CMK (cell line): ENCODE measurements around the gene PRDM16.

ENCODE experiments used
- DNase-seq: peaks from one replicate; pipeline ENCODE4 v3.0.0-alpha.2; 2010; ENCODE audit warnings: low read depth

PRDM16 gene

DNA sequence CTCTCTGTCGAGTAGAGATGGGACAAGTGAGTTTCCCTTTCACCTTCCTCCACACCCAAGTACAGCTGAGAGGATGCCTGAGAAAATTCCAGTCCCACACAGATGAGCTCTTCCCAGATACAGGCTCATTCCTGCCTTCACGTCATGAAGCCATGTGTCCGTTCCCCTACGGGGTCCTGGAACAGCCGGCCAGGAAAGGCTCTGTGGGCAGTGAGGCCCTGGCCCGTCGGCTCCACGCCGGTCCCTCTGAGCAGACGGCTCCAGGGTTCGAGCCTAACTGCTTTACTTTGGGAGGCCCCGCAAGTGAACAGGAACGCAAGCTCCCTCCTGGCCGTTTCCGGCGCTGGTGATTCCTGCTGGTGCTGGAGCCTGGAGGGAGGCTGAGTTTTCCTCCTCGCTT is 328.3 kb downstream of the PRDM16 start:
- DNase-seq, result no peak

DNA sequence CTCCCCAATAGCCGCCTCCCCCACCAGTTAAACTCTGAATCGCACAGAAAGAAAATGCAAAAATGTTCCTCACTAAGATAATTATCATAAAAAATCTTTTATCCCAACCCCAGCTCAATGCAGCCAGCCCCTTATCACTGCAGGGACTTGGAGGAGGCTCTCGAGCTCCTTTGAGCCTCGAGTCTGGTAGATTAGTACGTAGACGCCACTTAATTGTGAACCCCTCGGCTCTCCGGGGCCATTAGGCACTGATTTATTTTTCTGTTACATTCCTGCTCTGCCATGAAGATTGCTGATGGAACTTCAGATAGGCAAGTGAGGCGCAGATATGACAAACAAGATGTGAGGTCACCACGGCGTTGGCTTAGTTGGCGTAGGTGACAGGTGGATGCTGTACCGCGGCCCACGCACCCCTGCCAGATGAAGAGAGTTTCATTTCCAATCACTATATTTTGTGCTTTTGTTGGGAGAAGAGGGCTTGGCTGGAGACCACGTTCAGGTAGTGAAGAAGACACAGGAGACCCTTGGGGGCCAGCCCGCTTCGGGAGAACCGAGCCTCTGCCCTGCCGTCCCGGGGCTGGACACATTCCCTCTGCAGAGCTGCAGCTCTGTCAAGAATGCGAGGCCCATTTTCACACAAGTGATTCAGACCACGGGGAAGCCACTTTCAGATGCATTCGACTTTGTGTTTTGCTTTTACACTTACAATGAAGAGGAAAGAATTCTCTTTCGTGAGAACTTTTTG is 329.6 kb downstream of the PRDM16 start:
- DNase-seq, result no peak

DNA sequence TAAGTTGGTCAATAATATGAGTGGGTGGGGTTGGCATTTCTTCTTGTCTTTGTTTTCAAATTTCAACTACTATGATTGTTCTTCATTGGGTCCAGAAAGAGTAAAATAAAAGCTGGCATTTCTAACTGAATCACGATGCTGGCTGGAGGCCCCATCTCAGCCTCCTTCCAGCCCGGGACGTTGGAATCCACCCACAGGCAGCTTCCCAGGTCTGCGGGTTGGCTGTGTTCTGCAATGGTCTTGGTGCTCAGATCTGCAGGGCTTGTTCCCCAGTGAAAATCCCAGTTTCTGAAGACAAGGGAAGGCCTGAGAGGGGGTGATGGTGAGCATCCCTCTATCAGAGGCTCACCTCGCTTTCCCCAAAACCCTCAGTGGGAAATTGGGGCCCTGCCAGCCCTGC is 330.7 kb downstream of the PRDM16 start:
- no peak for DNase-seq

DNA sequence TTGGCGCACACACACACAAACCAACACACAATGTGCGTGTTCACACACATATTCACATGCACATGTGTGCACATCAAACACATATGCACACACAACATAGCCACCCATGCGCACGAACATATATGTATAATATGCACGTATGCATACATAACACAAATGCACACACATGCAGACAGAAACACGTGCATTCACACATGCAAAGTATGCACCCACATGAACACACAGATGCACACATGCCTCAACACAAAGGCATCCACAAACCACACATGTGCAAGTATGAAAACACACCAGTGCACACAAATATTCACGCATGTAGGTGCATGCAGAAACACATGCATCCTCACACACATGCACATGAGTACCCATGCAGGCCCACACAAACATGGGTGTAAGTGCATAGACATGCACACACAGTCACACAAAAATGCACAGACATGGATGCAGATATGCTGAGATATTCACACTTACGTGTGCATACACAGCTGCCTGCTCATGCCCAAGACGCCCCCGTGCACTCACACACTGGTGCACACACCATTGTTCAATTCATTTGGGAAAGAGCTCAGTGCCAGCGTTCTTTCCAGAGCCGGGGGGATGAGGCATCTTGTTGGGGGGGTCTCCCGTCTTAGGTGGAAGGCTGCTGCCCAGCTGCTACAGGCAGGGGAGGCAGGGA is 332.7 kb downstream of the PRDM16 start:
- DNase-seq, result no peak

DNA sequence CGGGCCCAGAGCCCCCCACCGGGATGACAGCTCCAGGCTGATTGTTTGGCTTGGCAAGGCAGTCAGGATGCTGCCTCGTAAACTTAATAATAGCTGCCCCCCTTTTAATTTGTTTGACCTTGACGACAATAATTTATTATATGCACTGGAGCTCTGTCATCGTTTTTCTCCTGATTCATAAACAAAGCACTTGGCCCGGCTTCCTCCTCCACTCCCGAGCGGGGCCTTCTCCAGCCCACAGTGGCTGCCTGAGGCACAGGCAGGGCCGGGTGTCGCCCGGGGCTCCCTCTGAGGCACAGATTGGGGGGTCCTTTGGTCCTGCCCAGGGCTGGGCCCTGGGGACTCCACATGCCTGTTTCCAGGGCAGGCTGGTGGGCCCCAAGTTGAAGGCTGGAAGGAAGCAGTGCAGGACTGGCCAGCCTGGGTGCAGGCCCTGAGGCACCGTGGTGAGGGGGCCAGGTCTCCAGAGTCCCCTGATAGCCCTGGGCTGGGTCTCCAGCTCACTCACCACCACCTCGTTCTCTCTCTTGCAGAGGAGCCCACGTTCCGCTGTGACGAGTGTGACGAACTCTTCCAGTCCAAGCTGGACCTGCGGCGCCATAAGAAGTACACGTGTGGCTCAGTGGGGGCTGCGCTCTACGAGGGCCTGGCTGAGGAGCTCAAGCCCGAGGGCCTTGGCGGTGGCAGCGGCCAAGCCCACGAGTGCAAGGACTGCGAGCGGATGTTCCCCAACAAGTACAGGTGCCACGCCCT is 333.4 kb downstream of the PRDM16 start:
- no peak for DNase-seq

DNA sequence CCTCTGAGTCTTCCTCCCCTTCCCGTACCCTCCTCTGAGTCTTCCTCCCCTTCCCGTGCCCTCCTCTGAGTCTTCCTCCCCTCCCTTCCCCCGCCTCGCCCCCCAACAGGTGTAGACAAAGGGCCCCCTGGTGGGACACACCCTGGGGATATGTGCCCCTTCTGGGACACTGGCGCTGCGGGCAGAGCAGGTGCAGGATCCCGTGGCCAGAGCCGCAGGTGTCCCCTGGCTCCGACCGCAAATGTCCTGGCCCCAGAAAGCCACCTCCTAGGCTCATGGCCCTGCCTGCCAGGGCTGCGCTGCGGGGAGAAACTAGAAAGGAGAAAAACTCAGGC is 334.0 kb downstream of the PRDM16 start:
- DNase-seq, result no peak

DNA sequence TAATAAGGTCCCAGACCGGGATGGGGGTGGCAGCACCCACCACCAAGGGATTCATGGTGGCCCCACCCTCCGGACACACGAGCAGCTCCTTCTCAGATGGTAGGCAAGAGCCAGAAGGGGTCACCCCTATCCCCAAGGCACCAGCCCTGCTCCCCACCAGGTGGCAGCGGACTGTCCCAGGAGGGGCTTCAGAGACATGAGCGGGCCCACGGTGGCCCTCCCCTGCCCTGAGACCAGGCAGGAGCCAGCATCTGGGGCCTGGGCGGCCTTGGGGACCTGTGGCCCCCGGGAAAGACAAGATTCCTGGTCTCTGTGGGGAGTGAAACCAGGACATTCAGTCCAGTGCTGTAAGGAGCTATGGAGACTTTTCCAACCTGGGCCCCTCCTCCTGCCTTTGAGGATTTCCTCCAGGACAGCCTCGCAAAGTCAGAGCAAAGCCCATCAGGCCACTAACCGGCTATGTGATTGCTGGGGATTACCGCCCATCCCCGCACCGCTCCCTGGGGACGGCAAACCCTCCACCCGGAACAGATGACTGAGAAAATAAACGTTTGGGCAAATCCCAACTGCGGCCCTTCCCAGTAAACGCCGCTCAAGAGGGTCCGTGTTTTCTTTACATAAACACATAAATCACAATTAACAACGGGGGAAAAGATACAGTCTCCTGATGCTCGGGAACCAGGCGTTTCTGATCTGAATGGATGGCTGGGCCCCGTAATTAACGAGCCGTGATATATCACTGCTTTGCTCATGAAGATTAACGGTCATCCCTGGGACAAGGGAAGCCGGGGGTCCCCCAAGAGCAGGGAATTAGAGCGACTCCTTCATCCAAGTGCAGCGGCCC is 334.6 kb downstream of the PRDM16 start:
- DNase-seq, result no peak

DNA sequence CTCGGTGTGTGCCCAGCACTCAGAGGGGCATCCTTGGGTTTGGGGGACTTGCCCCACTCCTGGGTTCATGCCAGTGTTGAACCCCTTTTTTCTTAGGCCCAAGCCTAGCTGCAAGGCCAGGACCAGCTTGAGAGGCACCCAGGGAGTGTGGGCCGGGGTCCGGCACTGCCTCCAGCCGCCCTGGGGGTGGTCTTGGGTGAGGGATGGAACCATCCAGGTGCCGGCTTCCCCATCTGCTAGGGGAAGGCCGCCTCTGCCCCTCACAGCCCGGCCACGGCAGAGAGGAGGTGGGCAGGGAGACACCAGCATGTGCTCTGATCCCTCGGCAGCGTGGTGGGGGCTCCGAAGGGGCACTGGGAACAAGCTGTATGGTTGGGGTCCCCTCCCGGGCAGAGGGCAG is 335.3 kb downstream of the PRDM16 start:
- no peak for DNase-seq

DNA sequence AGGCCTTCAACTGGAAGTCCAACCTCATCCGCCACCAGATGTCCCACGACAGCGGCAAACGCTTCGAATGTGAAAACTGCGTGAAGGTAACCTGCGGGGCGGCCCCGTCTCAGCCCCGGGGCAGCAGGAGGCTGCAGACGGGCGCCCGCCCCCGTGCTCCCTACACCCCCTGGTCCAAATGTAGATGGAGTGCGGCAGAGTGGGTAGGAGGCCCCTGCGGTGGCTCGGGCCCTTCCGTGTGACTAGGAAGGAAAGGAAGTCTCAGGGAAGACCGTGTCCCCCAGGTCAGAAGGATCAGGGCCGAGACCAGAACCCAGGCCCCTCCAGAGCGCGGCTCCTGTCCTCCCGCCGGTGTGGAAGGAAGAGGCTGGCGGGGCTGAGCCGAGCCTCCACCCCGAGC is 335.8 kb downstream of the PRDM16 start:
- DNase-seq, result no peak

DNA sequence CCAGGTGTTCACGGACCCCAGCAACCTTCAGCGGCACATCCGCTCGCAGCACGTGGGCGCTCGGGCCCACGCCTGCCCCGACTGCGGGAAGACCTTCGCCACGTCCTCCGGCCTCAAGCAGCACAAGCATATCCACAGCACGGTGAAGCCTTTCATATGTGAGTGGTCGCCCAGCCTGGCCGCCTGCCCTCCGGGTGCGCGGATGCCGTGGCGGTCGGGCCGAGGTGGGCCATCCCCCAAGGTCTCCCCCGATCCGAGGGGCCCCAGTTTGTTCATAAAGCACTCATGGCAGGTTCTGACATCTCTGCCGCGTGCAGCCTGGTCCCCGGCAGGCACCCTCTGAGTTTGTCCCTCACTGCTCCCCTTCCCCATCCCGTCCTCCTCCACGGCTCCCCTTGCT is 336.5 kb downstream of the PRDM16 start:
- no peak for DNase-seq

DNA sequence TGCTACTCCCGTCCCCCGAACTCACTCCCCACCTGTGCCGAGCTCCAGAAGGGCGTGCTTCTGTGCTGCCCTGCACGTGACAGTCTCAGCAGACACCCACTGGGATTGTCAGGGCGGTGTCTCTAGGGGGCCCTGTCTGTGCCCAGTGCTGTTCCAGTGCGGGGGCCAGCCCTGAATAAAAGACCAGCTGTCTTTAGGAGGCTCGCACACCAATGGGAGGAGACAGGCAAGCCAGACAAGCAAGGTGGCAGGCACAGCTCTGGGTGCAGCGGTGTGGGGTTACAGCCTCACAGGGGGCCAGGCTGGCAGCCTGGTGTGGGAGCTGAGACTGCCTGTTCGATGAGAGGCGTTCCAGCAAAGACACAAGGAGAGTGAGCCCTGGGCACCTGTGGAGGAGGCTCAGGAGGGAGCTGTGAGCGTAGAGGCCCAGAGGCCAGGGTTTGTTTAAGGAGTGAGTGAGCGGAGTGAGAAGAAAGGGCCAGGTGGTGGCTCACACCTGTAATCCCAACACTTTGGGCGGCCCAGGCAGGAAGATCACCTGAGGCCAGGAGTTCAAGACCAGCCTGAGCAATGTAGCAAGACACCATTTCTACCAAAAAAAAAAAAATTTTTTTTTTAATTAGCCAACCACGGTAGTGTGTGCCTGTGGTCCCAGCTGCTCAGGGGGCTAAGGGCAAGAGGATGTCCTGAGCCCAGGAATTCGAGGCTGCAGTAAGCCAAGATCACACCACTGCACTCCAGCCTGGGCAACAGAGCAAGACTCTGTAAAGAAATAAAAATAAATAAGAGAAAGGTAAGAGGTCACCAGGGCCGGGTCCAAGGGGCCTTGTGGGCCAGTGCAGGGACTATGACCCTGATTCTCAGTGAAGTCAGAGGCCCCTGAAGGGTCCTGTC is 337.2 kb downstream of the PRDM16 start:
- DNase-seq, result no peak

DNA sequence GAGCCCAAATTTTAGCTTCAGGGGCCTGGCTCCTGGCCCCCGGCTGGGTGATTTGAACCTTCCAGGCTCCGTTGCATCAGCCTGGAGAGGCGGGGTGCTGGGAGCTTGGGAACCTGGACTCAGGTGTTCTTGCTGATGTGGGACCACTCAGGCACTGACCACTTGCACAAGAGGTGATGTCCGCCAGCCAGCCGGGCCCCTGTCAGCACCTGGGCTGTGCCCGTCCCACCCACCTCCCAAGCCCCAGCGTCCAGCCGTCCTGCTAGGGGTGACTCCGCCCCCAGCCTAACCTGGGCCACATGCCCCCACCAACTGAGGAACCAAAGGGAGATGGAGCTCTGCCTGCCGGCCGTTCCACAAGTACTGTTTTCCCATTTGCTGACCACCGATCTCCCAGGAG is 338.0 kb downstream of the PRDM16 start:
- no peak for DNase-seq

DNA sequence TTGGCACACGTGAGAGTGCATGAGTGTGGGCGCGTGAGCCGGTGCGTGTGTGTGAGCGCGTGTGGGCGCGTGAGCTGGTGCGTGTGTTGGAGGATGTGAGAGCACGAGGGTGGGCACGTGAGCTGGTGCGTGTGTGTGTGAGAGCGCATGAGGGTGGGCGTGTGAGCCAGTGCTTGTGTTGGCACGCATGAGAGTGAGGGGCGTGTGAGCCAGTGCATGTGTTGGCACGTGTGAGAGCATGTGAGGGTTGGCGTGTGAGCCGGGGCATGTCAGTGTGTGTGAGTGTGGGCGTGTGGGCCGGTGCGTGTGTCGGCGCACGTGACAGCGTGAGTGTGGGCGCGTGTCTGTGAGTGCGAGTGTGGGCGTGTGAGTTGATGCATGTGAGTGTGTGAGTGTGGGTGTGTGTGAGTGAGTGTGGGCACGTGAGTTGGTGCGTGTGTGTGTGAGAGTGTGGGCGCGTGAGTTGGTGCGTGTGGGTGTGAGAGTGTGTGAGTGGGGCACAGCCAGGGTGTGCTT is 339.8 kb downstream of the PRDM16 start:
- no peak for DNase-seq

DNA sequence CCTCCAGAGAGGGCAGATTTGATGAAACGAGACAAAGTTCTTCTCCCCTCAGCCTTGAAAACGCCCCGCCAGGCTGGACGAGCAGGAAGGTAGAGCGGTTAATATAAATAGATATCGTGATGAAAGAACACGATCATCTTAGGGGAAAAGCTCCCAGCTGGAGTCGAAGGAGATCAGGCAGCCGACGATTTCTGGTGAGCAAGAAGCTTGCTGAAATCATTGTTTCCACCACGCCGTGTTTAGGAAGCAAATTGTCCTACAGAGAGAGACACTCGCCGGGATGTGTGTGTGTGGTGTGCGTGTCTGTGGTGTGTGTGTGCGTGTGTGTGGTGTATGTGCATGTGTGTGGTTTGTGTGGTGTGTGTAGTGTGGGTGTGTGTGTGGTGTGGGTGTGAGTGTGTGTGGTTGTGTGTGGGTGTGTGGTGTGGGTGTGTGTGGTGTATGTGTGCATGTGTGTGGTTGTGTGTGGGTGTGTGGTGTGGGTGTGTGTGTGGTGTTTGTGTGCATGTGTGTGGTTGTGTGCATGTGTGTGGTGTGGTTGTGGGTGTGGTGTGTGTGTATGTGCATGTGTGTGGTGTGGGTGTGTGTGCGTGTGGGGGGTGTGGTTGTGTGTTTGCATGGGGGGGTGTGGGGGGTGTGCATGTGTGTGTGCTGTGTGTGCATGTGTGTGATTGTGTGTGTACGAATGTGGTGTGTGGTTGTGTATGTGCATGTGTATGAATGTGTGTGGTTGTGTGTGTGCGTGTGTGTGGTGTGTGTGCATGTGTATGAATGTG is 340.6 kb downstream of the PRDM16 start:
- no peak for DNase-seq

DNA sequence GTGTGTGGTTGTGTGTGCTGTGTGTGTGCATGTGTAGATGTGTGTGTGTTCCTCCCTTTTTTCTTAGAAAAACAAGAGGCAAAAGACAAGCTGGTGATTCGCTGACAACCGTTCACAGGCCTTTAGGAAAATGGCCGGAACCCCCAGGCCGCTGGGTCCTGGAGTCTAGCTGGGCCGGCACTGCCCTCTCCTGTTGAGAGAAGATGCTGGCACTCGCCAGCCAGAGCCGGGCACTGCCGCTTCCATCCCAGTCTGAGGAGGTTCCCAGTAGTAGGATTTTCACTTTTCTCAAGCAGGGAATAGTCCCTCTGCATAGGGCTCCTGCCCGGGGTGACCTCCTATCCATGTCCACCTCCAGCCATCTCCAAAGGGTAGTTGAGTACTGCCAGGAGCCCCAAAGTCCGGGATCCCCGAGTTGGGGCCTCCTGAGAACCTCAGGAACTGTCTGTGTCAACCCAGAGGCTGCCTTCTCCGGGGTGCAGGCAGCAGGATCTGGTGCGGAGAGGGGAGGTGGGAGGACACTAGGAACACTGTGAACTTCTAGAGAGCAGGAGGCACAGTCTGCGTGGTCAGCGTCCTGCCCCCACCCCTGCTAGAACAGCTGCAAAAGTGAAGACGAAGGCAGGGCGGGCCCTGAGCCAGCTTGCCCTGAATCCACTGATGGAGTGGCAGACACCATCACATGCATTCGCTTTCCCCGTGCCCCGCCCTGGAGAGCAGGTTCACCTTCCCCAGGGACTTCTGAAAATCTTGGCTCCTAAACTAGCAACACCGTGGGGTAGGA is 341.3 kb downstream of the PRDM16 start:
- no peak for DNase-seq

DNA sequence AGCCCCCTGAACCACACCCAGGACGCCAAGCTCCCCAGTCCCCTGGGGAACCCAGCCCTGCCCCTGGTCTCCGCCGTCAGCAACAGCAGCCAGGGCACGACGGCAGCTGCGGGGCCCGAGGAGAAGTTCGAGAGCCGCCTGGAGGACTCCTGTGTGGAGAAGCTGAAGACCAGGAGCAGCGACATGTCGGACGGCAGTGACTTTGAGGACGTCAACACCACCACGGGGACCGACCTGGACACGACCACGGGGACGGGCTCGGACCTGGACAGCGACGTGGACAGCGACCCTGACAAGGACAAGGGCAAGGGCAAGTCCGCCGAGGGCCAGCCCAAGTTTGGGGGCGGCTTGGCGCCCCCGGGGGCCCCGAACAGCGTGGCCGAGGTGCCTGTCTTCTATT is 342.8 kb downstream of the PRDM16 start:
- no peak for DNase-seq

DNA sequence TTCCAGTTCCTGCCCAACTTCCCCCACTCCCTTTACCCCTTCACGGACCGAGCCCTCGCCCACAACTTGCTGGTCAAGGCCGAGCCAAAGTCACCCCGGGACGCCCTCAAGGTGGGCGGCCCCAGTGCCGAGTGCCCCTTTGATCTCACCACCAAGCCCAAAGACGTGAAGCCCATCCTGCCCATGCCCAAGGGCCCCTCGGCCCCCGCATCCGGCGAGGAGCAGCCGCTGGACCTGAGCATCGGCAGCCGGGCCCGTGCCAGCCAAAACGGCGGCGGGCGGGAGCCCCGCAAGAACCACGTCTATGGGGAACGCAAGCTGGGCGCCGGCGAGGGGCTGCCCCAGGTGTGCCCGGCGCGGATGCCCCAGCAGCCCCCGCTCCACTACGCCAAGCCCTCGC is 343.4 kb downstream of the PRDM16 start:
- no peak for DNase-seq

DNA sequence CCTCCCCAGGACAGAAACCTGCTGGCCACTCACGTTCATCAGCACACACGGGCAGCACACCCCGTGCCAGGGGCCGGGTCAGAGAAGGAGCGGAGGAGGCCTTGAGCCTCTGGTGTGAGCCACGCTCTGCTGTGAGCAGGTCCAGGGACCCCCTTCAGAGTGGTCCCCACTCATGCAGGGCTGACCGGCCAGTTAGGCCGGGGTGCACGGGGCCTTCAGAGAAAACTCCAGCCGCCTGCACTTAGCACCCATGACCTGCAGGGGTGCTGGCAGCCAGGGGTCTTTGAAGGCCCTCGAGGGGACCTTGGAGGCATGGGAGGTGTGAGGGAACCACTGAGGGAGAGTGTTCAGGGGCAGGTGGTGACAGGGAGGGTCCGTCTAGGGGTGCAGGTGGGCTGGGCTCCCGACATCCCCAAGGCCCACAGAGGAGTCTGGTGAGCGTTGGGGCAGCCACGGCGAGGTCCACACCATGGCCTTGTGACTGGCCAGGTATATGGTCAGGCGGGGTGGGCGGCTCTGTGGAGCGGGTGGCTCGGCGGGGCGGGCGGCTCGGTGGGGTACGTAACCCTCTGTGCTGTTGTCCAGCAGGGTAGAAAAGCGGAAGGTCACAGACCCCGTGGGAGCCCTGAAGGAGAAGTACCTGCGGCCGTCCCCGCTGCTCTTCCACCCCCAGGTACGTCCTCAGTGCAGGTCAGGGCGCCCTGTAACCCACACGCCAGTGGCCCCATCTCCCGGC is 345.1 kb downstream of the PRDM16 start:
- no peak for DNase-seq
